ENCODE data around the gene SMARCA1.

Gene SMARCA1

DNA sequence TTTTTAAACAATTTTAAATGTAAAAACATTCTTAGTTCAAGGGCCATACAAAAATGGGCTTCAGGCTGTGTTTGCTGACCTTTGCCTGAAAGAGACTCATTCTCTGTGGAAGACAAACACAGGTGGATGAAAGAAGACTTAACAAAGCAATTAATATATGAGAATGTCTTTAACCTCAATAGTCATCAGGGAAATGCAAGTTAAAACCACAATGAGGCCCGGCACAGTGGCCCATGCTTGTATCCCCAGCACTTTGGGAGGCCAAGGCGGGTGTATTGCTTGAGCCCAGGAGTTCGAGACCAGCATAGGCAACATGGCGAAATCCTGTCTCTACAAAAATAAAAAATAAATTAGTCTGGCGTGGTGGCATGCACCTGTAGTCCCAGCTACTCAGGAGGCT is 7.1 kb upstream of the SMARCA1 start:
- DNase-seq (ENCODE audit: low read depth): no peak

DNA sequence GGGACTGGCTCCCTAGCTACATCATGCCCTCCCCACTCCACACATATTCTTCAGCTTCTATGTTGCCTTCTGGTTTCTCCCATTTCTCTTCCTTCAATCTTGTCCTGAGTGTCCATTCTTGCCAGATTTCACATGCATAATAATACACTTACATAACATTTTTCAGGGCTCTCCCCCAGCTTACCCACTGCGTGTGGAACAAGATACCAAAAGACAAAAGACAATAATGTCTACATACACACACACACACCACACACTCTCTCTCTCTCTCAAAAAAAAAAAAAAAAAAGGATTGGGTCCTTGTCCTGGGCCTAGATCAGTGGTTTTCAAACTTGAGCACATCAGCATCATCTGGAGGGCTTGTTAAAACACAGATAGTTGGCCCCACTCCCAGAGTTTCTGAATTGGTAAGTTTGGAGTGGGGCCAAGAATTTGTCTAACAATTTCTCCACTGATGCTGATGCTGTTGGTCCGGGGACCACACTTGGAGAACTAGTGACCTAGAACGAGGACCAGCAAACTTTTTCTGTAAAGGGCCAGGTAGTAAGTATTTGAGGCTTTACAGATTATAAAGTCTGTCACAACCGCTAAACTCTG is 6.5 kb upstream of the SMARCA1 start:
- DNase-seq (ENCODE audit: low read depth): no peak

DNA sequence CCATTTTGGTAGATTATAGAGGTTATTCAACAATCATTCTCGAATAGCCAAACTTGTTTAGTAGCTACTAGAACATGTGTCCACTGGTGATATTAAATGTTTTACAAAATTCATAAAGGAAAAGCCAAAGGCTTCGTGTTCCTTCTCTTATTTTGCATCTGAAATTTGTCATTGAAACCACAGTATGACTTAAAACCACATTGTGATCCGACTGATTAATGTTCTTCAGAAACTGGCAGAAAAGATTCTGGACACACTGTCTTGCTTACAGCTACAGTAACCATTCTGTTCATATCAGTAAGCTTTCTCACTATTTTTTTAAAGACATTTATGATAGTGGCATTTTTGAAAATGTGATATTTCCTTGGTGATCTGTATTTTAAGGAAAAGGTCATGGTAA is 2.6 kb upstream of the SMARCA1 start:
- DNase-seq (ENCODE audit: low read depth): no peak

DNA sequence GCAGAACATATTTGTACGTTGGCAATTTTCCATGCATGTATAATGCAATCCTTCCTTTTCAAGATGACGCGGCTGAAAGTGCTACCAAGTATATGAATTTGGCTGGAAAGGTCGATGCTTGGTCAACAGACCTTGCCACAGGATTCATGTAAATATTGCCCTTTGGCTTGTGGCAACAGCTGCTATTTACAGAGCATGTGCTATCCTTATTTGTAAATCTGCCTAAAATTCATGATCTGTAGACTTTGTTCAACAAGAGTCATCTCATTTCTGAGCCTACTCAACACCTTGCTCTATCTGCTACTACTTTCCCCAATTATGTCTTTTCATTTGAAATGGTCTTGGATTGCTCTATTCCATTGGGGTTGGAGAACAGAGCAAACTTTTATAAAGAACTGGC is 1.9 kb upstream of the SMARCA1 start:
- DNase-seq (ENCODE audit: low read depth): no peak

DNA sequence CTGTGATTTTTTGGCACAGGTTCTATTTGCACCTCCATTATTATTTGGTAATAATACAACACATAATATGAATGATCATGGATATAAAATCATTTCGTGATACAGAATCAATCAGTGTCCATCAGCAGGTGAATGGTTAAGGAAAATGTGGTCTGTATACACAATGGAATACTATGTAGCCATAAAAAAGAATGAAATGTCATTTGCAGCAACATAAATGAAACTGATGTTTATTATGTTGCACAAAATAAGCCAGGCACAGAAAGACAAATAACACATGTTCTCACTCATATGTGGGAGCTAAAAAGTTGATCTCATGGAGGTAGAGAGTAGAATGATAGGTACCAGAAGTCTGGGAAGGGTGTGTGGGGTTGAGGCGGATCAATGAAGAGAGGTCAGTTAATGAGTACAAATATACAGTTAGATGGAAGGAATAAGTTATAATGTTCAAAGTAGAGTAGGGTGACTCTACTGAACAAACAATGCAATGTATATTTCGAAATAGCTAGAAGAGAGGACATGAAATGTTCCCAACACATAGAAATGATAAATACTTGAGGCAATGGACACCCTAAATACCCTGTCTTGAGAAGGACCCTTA is 1.1 kb upstream of the SMARCA1 start:
- no peak for DNase-seq (ENCODE audit: low read depth)

DNA sequence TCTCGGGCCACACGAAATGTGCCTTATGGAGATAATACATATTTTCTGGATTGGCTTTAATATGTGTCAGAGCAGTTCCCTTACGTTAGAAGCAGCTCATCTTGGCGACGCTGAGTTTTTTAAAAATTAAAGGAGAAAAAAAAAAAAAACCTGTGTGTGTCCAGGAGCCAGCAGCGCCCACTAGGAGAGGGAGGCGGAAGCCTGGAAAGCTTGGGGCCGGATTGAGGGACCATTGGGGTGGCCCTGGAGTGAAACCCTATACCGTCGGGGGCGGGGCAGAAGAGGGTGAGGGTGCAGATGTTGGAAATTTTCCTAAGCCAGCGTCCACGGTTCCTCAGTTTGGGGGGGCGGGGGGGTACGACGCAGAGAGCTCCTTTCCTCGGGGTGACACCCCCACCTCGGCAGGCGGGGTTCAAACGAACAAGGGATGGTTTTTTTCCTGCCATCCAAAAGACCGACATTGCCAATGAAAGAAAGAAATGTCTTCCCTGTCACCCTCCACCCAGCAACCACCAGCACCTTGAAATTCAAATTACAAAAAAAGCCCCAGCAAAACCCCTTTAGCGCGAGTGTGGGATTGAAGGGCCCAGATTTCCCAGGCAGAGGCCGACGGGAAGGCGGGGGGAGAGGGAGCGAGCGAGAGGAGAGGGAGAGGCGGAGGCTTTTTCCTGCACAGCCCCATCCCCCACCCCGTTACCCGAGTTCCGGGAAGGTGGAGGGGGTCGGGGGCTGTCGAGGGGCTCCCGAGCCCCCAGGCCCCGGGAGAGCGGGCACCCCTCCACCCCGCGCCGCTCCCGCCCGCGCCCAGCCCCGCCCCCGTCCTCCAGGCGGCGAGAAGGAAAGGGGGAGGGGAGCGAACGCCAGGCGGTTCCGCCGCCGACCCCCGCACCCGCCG is 859 bp downstream of the SMARCA1 start:
- DNase-seq (ENCODE audit: low read depth): no peak

DNA sequence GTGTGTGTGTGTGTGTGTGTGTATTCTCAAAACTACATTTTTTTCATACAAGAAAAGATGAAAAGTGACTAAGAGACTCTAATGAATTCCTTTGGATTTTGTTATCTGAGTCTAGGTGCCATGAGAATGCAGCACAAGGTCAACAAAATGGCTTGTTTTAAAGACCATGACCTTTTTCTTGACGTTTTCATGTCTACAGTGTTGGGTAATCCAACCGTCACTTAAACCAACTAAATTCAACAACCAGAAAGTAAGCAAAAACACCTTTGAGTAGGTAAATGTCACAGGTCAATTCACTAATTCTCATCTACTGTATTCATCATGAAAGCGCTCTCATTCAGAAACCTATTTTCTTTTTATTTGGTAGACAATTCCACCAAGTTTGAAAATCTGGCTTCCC is 3.1 kb downstream of the SMARCA1 start:
- DNase-seq (ENCODE audit: low read depth): no peak

DNA sequence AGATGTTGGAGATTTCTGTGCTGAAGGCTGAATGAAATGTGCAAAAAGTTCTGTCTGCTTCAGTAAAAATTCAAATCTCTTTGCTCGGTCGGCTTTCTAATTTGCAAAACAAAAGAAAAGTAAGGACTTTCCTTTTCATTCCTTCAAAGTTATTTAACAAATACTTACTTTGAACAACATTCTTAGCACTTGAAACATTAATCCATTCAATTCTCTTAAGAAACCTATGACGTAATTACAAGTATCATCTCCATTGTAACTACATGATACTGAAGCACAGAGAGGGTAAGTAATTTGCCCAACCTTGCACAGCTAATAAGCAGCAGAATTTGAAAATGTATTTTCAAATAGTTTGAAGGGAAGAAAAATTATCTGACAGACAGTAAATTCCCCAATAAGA is 6.9 kb downstream of the SMARCA1 start:
- DNase-seq (ENCODE audit: low read depth): no peak

DNA sequence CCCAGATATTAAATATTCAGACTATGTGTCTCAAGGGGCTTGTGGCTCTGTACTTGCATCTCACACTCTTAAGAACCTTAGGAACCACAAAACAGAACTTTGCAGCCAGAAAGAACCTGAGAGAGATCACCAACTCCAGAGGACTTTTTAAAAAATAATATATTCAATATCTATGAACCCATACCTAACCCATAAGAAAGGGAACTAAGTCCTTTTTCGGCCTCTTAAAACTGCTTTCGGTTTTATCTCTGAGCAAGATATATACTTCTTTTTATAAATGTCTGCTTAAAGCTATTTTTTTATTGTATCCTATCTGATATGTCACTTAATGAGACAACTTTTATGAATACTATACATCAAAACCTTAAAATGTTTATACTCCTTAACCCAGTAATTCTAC is 10.9 kb downstream of the SMARCA1 start:
- DNase-seq (ENCODE audit: low read depth): no peak

DNA sequence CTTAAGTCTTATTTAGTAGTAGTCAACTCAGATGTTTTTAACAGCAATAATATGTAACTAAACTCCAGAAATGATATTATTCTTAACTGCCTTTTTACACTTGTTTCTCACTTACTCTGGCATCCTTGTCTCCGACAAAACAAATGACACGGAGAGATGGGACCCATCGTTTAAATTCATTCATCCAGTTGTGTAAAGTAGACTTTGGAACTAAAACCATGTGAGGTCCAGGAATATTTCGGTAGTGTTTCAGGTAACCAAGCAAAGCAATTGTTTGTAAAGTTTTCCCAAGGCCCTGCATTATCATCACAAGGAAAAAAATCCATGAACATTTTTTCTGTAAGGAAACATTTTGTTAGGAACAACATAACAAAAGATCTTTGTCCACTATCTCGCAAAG is 11.6 kb downstream of the SMARCA1 start:
- no peak for DNase-seq (ENCODE audit: low read depth)

DNA sequence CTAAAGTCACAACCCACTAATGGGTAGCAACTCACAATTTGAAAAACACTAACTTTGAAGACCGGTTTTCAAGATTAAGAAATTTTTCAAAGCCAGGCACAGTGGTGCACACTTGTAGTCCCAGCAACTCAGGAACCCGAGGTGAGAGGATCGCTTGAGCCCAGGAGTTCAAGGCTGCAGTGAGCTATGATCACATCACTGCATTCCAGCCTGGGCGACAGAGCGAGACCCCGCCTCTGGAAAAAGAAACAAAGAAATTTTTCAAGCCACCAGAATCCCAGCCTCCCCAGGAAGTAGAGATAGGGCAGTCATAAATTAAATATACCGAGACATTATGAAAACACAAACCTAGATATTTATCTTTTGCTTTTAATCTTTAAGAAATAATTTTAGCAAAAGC is 13.0 kb downstream of the SMARCA1 start:
- no peak for DNase-seq (ENCODE audit: low read depth)

DNA sequence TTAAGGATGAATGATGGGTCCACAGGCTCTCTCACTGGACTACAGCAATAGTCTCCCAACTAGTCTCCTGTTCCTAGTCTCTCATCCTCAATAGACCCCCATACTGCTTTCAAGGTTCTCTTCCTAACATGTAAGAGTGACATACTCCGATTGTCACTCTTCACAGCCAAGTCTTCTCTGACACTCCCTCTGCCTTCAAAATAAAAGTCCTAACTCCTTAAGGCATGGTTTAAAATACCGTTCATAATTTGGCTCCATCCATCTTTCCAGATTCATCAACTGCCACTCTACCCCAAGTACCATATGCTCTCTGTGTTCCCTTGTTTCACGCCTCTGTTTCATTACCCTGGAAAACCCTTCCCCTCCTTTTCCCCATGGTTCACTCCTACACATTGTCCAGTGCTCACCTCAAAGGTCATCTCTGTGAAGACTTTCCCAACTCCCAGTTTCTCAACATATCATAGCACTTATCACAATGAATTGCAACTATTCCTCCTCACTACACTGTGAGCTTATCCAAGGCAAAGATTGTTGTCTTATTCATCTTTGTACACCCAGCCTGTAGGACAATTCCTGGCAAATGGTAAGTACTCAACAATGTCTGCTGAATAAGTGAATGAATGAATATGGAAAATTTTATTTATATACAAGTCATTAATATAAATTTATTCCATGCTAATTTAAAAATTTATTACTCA is 26.0 kb downstream of the SMARCA1 start:
- DNase-seq (ENCODE audit: low read depth): no peak

DNA sequence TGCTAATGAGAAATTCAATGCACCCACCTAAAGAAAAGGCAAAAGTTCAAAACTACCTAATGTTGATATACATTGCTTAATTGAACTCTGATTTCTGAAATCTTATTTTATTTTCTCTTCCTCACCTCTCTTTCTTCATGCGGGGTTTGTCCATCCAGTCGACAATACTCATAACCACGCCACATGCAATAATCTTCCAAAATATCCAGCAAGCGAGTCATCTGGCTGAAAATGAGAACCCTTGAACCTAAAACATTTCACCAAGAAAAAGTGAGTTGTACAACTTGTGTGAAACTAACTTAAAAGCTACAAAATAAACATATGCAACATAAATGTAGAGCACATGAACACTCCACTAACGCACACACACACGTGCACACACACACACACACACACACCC is 26.7 kb downstream of the SMARCA1 start:
- no peak for DNase-seq (ENCODE audit: low read depth)

DNA sequence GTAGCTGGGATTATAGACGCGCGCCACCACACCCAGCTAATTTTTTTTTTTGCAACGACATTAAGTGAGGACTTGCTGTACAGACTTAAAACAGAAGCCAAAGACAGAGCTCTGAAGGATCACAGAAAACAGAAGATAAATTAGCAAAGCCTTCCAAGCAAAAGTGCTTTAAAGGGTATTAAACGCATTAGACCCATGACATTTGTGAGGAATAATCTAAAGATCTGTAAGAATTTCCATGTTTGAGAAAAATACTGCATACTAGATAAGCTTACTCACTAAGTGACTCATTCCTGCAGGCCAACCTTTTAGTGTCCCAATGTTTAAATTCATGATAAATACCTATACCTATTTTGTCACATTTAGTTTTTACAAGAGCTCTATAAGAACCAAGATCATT is 27.4 kb downstream of the SMARCA1 start:
- no peak for DNase-seq (ENCODE audit: low read depth)

DNA sequence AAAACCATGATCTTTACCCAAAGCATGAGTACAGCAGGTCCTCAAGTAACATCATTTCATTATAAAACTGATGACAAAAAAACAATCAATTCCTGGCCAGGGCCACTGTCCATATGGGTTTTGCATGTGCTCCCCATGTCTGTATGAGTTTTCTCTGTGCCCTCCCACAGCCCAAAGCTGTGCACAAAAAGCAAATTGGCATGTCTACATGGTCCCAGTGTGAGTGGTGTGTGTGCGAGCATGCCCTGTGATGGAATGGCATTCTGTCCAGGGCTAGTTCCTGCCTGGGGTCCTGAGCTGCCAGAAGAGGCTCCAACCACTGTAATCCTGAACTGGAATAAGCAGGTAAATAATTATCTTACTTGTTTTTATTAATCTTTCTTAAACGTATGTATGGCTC is 28.4 kb downstream of the SMARCA1 start:
- no peak for DNase-seq (ENCODE audit: low read depth)

DNA sequence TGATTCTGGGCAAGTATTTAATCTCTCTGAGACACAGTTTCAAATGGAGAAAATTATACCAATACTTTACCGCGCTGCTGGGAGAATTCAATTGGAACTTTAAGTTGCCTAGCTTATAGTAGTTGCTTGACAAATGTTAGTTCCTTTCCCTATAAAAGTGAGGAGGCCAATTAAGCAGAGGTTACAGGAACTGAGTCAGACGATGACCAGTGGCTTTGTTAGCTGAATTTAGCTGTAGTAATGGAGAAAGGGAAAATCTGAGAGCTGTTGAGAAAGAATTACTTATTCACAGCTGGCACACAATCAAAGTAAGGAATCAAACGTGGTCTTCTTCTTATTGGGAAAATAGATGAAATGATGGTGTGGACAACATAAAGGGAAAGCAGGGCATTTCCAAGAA is 29.6 kb downstream of the SMARCA1 start:
- no peak for DNase-seq (ENCODE audit: low read depth)

DNA sequence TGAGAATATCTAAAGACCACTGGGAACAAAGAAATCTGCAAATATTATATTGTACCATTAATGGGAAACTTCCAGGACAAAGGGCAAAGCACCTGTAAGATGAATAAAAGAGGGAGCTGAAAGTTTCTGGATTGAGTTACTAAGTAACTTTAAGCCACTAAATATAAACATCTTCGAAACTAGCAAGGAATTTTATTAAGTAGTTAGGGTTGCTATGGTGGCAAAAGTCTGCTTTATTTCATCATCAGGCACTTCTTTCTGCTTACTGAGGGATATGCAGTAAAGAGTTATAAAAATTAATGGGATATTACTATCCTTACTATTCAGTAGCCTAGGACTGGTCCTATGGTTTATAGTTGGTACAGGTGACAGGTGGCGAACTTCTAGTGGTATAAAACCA is 33.0 kb downstream of the SMARCA1 start:
- DNase-seq (ENCODE audit: low read depth): no peak

DNA sequence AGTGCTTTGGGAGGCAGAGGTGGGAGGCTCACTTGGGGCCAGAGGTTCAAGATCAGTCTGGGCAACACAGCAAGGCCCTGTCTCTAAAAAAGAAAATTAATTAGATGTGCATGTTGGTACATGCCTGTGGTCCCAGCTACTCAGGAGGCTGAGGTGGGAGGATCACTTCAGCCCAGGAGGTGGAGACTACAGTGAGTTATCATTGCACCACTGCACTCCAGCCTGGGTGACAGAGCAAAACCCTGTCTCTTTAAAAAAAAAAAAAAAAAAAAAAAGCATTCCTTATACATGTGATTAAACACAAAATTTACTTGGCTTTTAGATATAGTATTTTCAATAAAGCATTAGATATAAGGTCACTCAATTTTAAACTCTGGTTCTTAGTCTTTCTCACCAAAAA is 34.9 kb downstream of the SMARCA1 start:
- DNase-seq (ENCODE audit: low read depth): no peak

DNA sequence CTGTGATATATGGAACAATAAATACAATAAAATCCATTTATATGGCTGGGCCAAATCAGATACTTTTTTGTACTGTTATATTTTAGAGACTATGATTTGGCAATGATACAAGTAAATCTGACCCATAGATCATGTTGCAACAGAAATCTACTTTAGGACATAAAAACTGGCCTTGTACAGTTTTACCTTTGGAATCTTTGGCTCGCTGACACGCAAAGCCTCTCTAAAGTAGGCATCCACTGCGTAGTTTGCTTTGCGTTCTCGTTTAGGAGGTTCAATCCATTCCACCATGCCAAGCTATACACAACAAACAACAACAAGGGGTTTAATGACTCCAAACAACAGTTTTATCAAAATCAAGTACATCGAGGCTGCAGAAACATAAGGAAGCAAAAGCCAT is 42.4 kb downstream of the SMARCA1 start:
- no peak for DNase-seq (ENCODE audit: low read depth)

DNA sequence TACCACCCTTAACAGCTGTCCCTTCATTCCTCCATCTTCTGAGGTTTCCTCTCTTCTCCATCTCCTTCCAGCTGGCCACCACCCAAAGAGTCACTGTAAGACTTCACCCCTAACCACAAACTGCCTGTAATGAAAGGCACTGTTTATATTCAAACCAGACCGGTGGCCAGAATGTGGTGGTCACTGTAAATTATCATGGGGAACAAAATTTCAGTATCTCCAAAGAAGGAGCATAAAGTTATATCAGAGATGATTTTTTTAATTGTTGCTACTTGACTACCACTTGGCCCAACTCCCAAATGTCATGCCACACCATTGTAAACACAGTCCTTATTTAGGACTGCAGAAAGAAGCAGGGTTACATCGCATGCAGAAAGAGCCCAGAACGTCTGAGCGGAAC is 44.8 kb downstream of the SMARCA1 start:
- no peak for DNase-seq (ENCODE audit: low read depth)

DNA sequence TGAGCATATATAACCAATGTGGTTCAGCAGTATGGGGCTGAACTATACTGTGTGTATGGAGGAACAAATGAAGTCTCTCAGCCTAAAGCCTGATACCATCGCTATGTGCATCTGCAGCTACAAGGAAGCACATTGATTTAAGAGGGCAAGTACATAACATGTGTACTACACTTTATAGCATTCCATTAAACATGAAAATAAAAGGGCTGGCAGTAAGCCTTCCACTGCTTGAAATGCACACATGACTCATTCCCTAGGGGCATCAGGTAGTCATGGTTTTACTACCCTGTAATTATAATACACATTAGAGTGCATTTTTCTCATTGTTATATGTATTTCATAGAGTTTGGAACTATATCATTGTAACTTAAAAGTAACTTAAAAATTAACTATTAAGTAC is 51.2 kb downstream of the SMARCA1 start:
- no peak for DNase-seq (ENCODE audit: low read depth)

DNA sequence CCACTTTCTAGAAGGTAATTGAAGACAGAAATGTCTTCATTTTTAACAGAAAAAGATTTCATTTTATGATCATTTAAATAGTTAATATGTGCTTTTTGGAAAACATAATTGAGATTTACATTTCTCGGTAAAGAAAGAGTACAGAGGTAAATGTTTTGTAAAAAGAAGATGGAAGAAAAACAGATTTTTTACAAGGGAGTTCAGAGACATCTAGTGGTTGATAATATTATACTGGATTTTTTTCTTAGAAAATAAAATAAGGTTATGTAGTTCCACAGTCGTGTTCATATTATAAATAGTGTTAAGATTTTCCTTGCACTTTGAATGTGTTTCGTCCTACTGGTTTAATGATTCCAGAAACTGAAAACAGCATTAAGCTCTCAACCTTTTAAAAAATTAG is 60.6 kb downstream of the SMARCA1 start:
- DNase-seq (ENCODE audit: low read depth): no peak

Measured in stimulated activated CD8-positive, alpha-beta memory T cell treated with anti-CD3 and anti-CD28 coated beads, Interleukin-12 subunit alpha, Interleukin-12 subunit beta, amount 100 ng/mL, for 1 hour (primary cell).